ENCODE results near the gene EHMT1. TPM values are rescaled to one million over a fixed set of nuclear protein-coding genes. Genes with fewer than 3 reads are reported as not detected.

EHMT1 gene
- polyA plus RNA-seq, 1 of the 3 experiments (the other 2 are of a cell fraction) = 39.5 TPM

DNA sequence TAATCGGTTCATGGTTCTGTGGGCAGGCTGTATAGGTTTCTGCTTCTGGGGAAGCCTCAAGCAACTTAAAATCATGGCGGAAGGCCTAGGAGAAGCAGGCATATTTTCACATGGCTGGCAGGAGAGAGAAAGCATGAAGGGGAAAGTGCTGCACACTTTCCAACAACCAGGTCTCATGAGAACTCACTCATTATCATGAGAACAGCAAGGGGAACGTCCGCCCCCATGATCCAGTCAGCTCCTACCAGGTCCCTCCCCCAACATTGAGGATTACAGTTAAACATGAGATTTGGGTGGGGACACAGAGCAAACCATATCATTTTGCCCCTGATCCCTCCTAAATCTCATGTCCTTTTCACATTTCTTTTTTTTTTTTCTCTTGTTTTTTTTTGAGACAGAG lies 82.1 kb downstream of the EHMT1 start:
- TF ChIP-seq, protein P1, sequence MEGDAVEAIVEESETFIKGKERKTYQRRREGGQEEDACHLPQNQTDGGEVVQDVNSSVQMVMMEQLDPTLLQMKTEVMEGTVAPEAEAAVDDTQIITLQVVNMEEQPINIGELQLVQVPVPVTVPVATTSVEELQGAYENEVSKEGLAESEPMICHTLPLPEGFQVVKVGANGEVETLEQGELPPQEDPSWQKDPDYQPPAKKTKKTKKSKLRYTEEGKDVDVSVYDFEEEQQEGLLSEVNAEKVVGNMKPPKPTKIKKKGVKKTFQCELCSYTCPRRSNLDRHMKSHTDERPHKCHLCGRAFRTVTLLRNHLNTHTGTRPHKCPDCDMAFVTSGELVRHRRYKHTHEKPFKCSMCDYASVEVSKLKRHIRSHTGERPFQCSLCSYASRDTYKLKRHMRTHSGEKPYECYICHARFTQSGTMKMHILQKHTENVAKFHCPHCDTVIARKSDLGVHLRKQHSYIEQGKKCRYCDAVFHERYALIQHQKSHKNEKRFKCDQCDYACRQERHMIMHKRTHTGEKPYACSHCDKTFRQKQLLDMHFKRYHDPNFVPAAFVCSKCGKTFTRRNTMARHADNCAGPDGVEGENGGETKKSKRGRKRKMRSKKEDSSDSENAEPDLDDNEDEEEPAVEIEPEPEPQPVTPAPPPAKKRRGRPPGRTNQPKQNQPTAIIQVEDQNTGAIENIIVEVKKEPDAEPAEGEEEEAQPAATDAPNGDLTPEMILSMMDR (IDR thresholded peaks at IDR 0.05) = no peak
- TF ChIP-seq, protein P2, sequence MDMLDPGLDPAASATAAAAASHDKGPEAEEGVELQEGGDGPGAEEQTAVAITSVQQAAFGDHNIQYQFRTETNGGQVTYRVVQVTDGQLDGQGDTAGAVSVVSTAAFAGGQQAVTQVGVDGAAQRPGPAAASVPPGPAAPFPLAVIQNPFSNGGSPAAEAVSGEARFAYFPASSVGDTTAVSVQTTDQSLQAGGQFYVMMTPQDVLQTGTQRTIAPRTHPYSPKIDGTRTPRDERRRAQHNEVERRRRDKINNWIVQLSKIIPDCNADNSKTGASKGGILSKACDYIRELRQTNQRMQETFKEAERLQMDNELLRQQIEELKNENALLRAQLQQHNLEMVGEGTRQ (IDR thresholded peaks at IDR 0.05; ENCODE audit: borderline replicate concordance, low read depth, low read length) = no peak
- TF ChIP-seq MEF2A (IDR thresholded peaks at IDR 0.05; ENCODE audit: borderline replicate concordance, low read depth) = no peak
- TF ChIP-seq TEAD4 (IDR thresholded peaks at IDR 0.05; ENCODE audit: borderline replicate concordance, insufficient read depth) = no peak
- no peak for TF ChIP-seq RXRA (IDR thresholded peaks at IDR 0.05; ENCODE audit: borderline replicate concordance, low read depth)
- no peak for TF ChIP-seq NRF1 (IDR thresholded peaks at IDR 0.05; ENCODE audit: low read depth, low read length)
- no peak for TF ChIP-seq RCOR1 (IDR thresholded peaks at IDR 0.05; ENCODE audit: low read length)
- no peak for TF ChIP-seq NFIC (IDR thresholded peaks at IDR 0.05; ENCODE audit: borderline replicate concordance)
- TF ChIP-seq POLR2AphosphoS5 (IDR thresholded peaks at IDR 0.05; ENCODE audit: low read depth, low read length) = no peak
- TF ChIP-seq FOXJ3 (CRISPR knock-in tag; IDR thresholded peaks at IDR 0.05) = no peak
- TF ChIP-seq, protein P3, sequence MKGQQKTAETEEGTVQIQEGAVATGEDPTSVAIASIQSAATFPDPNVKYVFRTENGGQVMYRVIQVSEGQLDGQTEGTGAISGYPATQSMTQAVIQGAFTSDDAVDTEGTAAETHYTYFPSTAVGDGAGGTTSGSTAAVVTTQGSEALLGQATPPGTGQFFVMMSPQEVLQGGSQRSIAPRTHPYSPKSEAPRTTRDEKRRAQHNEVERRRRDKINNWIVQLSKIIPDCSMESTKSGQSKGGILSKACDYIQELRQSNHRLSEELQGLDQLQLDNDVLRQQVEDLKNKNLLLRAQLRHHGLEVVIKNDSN (IDR thresholded peaks at IDR 0.05; ENCODE audit: borderline replicate concordance, low read depth) = no peak
- no peak for TF ChIP-seq TAF1 (IDR thresholded peaks at IDR 0.05; ENCODE audit: borderline replicate concordance, low read depth, low read length)
- TF ChIP-seq EZH2phosphoT487 (IDR thresholded peaks at IDR 0.05; ENCODE audit: borderline replicate concordance, low read depth) = no peak
- no peak for TF ChIP-seq TCF12 (IDR thresholded peaks at IDR 0.05)
- H3F3A ChIP-seq (replicated peaks; ENCODE audit: insufficient read depth) = no peaks in the 10 kb centered on the region
- ChIA-PET CTCF (interaction anchor here (1.1 to 1.6 kb wide), 4 partner anchors 18 to 349 kb away, joined by 3 to 4 read pairs (median 3); no protein-coding TSS in a partner anchor), POLR2A (no interaction called here)
- no peak overlapping the region for H3K27ac ChIP-seq (ENCODE audit: low read depth in 2 of 2, low read length in 1 of 2)
- 88% methylated on average over 4 of the region's 4 CpGs for WGBS (ENCODE audit: low lambda C conversion rate)
- no peaks in the 10 kb centered on the region for H3K9me2 ChIP-seq
- no peaks in the 10 kb centered on the region for H3K27me3 ChIP-seq (ENCODE audit: insufficient read depth)
- H3K9me3 ChIP-seq = no peaks in the 10 kb centered on the region
- H3K36me3 ChIP-seq (replicated peaks in 1 of 2; ENCODE audit: control insufficient read depth in 1 of 2, insufficient read depth in 2 of 2, low read length in 1 of 2) = peaks cover 0 to 5% of the 10 kb centered on the region in 2 experiments
- H3K4me3 ChIP-seq (ENCODE audit: low read depth in 2 of 2, low read length in 1 of 2) = no peak overlapping the region
- H3K4me2 ChIP-seq = no peak overlapping the region
- H3K4me1 ChIP-seq (ENCODE audit: control insufficient read depth in 1 of 2, insufficient read depth in 2 of 2, low read depth in 1 of 2, low read length in 1 of 2) = peaks cover 0 to 8% of the 10 kb centered on the region in 2 experiments; a peak in 1 of 4 replicates
- H3K79me2 ChIP-seq (ENCODE audit: insufficient read depth) = peaks cover 97% of the 10 kb centered on the region
- peaks cover 69% of the 10 kb centered on the region for H4K20me1 ChIP-seq (ENCODE audit: insufficient read depth)
- DNase-seq = no peak
- no peak overlapping the region for H2AFZ ChIP-seq (ENCODE audit: low read depth)
- no peak overlapping the region for H3K9ac ChIP-seq
